GM12872 (cell line): ENCODE measurements around the gene CEP120.

ENCODE experiments used
- TF ChIP-seq, protein P1 (sequence below): IDR thresholded peaks from 3 replicates; pipeline ENCODE4 v1.5.1; 2011; ENCODE audit warnings: low read depth, mild to moderate bottlenecking, low read length, moderate library complexity; ENCODE audit not compliant: insufficient read depth

Gene CEP120

DNA sequence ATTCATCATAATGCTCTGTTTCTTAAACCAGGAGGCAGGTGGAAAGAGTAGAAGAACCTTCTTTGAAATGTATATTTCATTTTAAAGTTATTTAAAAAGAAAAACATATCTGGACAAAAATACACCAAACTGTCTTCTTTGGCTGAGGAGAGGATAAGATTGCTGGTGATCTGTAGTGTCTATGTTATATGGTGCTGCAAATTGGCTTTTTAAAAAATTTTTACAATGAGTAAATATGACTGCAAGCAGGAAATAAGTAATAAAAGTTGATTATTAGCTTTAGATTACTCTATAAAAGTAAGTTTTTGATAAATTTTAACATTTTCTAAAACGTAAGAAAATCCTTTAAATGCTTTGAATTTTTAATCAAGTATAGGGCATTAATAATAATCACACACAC, 64.9 kb downstream of the CEP120 start:
- TF ChIP-seq, protein P1, sequence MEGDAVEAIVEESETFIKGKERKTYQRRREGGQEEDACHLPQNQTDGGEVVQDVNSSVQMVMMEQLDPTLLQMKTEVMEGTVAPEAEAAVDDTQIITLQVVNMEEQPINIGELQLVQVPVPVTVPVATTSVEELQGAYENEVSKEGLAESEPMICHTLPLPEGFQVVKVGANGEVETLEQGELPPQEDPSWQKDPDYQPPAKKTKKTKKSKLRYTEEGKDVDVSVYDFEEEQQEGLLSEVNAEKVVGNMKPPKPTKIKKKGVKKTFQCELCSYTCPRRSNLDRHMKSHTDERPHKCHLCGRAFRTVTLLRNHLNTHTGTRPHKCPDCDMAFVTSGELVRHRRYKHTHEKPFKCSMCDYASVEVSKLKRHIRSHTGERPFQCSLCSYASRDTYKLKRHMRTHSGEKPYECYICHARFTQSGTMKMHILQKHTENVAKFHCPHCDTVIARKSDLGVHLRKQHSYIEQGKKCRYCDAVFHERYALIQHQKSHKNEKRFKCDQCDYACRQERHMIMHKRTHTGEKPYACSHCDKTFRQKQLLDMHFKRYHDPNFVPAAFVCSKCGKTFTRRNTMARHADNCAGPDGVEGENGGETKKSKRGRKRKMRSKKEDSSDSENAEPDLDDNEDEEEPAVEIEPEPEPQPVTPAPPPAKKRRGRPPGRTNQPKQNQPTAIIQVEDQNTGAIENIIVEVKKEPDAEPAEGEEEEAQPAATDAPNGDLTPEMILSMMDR = no peak

DNA sequence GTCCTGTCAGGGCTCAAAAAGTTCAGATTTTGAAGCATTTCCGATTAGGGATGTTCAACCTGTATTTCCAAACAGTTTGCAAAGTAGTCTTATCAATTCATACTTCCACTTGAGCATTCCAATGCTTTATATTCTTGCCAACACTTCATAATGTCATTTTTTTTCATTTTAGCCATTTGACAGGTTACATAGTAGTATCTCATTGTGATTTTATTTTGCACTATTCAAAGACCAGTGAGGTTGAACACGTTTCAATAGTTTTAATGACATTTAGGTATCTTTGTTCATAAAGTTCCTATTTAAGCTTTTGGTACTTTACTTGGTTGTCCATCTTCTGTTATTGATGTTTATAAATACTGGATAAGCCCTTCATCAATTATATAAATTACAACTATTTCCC, 71.4 kb downstream of the CEP120 start:
- TF ChIP-seq, protein P1 = no peak

DNA sequence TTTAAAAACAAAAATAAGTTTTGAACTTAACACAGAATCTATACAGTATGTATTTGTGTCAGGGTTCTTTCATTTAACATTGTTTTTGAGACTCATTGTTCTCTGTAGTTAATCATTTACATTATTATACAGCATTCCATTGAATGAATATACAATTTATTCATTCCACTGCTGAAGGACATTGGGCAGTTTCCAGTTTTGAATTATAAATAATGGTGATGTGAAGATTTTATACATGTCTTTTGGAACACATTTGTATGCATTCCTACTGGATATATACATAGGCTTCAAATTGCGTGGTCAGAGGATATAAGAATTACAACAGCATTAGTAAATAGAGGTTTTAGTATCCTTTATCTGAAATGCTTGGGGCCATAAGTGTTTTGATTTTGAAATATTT, 72.0 kb downstream of the CEP120 start:
- TF ChIP-seq, protein P1 = no peak

DNA sequence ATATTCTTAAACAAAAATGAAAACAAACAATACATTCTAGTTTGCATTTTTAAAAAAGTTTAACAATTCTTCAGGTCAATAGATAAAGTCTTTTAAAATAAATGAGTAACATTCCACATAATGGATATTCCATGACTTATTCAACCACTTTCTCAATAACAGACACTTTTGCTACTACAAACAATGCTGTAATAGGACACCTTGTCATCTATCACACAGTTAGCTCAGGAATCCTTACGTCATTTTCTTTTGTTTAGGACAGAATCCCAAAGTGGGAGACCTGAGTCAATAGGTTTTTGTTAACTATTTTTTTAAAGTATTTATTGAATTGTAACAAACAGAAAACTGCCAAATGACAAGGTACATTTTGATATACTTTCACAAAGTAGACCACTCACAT, 72.5 kb downstream of the CEP120 start:
- TF ChIP-seq, protein P1 = no peak

DNA sequence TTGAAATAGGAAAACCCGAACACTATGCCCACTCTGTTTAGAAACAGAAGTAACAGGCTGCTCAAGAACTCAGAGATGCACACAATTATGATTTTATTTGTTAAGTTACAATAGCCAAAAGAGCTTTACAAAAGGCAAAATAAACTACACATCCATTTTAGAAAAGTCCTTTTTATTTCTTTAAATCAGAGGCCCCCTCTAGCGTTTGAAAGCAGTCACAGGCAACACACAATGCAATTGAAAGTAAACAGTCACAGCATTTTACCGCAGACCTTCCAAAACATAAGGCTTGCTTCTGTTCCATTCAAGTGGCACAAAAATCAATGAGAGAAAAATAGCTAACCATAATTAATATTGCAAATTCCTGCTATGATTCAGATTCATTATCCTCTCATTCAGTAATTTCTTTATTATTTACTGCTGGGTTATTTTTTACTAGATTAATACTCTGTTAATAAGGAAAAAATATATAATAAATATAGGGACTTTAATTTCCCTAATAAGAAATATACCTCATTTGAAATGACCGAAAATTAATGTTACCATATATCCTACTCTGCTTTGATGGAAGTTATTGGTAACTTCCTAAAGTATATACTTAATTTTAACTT, 78.3 kb downstream of the CEP120 start:
- TF ChIP-seq, protein P1 = peak; percentile 54

DNA sequence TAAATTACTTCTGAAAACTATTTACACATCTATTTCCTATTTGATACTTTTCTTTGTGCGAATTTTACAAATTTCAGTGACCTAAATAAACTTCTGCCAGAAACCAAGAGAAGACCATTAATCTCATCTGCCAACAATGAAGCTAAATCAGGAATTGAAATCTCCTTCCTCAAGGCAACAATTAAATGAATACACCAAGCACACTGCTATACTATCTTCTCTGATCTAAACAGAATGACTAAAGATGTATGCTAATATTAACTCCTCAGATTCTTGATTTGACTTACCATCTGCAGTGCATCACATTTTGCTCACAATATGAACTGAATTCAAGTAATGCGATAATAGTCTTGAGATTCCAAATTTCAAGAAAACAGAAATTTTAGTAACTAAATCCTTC, 82.3 kb downstream of the CEP120 start:
- TF ChIP-seq, protein P1 = no peak

DNA sequence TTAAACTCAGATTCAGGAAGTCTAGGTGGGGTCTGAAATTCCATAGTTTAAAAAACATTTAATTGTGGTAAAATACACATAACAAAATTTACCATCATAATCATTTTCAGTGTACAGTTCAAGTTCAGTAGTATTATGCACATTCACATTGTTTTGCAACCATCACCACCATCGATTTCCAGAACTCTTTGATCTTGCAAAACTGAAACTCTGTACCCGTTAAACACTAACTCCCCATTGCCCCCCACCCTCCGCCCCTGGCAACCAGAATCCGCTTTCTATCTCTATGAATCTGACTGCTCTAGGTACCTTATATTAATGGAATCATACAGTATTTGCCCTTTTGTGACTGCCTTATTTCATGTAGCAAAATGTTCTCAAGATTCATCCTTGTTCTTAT, 117.5 kb downstream of the CEP120 start:
- TF ChIP-seq, protein P1 = no peak
